ENCODE measurements around the gene INPP5D.

INPP5D gene

DNA sequence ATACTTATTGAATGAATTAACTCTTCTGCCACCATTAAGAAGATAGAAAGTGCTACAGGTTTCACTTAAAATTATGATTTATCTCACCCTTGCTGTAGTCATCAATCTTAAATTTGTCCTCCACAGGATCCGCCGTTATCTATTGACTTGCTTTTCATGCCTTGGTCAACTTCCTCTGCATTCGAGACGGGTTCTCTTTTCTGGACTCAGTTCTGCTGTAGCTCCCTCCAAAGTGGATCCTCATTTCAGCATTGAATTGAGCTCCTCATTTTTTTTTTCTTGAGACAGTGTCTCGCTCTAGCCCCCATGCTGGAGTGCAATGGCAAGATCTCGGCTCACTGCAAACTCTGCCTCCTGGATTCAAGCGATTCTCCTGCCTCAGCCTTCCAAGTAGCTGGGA is 27.6 kb downstream of the INPP5D start:
- H3K36me3 ChIP-seq (ENCODE audit: low read length): peaks cover 7% of the 10 kb centered on the region; the same call in 1 of the 2 replicates
- no peaks in the 10 kb centered on the region for H4K20me1 ChIP-seq (ENCODE audit: low read depth, low read length)
- no peaks in the 10 kb centered on the region for H3K9me2 ChIP-seq (replicated peaks; ENCODE audit: insufficient read depth, low read length)
- peaks cover 98% of the 10 kb centered on the region for H3K79me2 ChIP-seq (ENCODE audit: insufficient read depth, low read length)
- no peak for TF ChIP-seq EZH2phosphoT487 (conservative IDR thresholded peaks at IDR 0.05; ENCODE audit: low read length)
- TF ChIP-seq, protein P1, sequence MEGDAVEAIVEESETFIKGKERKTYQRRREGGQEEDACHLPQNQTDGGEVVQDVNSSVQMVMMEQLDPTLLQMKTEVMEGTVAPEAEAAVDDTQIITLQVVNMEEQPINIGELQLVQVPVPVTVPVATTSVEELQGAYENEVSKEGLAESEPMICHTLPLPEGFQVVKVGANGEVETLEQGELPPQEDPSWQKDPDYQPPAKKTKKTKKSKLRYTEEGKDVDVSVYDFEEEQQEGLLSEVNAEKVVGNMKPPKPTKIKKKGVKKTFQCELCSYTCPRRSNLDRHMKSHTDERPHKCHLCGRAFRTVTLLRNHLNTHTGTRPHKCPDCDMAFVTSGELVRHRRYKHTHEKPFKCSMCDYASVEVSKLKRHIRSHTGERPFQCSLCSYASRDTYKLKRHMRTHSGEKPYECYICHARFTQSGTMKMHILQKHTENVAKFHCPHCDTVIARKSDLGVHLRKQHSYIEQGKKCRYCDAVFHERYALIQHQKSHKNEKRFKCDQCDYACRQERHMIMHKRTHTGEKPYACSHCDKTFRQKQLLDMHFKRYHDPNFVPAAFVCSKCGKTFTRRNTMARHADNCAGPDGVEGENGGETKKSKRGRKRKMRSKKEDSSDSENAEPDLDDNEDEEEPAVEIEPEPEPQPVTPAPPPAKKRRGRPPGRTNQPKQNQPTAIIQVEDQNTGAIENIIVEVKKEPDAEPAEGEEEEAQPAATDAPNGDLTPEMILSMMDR (IDR thresholded peaks at IDR 0.05; ENCODE audit: insufficient read depth, low read length, poor library complexity, severe bottlenecking): no peak
- H3K27ac ChIP-seq (ENCODE audit: low read depth, low read length): peak overlapping the region; percentile 93; the same call in 1 of the 2 replicates
- no peak overlapping the region for H2AFZ ChIP-seq (ENCODE audit: low read depth, low read length, severe bottlenecking)
- no peak overlapping the region for H3K4me3 ChIP-seq (ENCODE audit: insufficient read depth, low read length, poor library complexity, severe bottlenecking)
- H3K27me3 ChIP-seq (ENCODE audit: low read length): no peaks in the 10 kb centered on the region
- peaks cover 36% of the 10 kb centered on the region for H3F3A ChIP-seq (ENCODE audit: insufficient read depth)
- H3K9me3 ChIP-seq (ENCODE audit: insufficient read depth, low read length): no peaks in the 10 kb centered on the region
- no peak overlapping the region for H3K4me2 ChIP-seq (ENCODE audit: low read depth, low read length, poor library complexity, severe bottlenecking)
- no peak overlapping the region for H3K9ac ChIP-seq (ENCODE audit: low read length)

DNA sequence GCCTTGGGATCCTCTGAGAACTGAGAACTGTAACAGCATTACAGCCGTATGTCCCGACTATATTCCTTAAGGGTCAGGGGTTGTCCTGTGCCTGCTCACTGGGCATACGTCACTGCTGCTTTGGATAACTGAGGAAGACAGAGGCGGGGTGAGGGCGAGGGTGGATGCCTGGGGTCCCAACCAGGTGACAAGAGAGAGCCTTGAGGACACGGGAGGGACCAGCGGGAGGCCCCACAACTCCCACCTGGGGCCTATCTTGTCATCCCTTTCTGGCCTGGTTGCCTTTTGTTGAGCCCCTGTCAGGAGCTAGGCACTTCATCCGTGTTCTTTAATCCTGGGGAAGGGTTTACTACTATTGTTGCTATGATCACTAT is 28.8 kb downstream of the INPP5D start:
- H3K9me2 ChIP-seq (replicated peaks; ENCODE audit: insufficient read depth, low read length): no peaks in the 10 kb centered on the region
- H3K27me3 ChIP-seq (ENCODE audit: low read length): no peaks in the 10 kb centered on the region
- no peaks in the 10 kb centered on the region for H3K9me3 ChIP-seq (ENCODE audit: insufficient read depth, low read length)
- H3K9ac ChIP-seq (ENCODE audit: low read length): no peak overlapping the region
- H3K4me2 ChIP-seq (ENCODE audit: low read depth, low read length, poor library complexity, severe bottlenecking): no peak overlapping the region
- no peak overlapping the region for H3K27ac ChIP-seq (ENCODE audit: low read depth, low read length)
- H3F3A ChIP-seq (ENCODE audit: insufficient read depth): peaks cover 33% of the 10 kb centered on the region
- no peak overlapping the region for H3K4me3 ChIP-seq (ENCODE audit: insufficient read depth, low read length, poor library complexity, severe bottlenecking)
- no peak overlapping the region for H2AFZ ChIP-seq (ENCODE audit: low read depth, low read length, severe bottlenecking)
- peaks cover 97% of the 10 kb centered on the region for H3K79me2 ChIP-seq (ENCODE audit: insufficient read depth, low read length)
- TF ChIP-seq, protein P1 (IDR thresholded peaks at IDR 0.05; ENCODE audit: insufficient read depth, low read length, poor library complexity, severe bottlenecking): no peak
- no peak for TF ChIP-seq EZH2phosphoT487 (conservative IDR thresholded peaks at IDR 0.05; ENCODE audit: low read length)
- no peaks in the 10 kb centered on the region for H4K20me1 ChIP-seq (ENCODE audit: low read depth, low read length)
- peaks cover 7% of the 10 kb centered on the region; the same call in 1 of the 2 replicates for H3K36me3 ChIP-seq (ENCODE audit: low read length)

DNA sequence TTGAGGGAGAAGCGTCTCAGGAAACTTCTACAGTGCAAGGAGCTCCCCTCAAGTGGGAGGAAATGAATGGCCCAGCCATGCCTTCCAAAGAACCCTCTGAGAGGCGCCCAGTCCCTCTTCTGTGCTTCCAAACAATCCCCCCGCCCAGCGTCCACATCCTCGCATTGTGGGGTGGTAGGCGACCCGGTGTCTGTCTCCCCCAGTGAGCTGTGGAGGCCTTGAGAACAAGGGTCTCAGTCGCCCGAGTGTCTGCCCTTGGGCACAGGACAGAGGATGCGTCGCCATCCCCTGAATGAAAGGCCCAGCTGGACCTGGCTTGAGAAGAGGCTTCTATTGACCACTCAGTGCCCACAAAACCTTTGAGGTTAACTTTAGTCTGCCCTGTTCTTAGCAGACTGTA is 29.7 kb downstream of the INPP5D start:
- H3K9ac ChIP-seq (ENCODE audit: low read length): no peak overlapping the region
- no peak overlapping the region for H3K27ac ChIP-seq (ENCODE audit: low read depth, low read length)
- no peak overlapping the region for H3K4me3 ChIP-seq (ENCODE audit: insufficient read depth, low read length, poor library complexity, severe bottlenecking)
- H3K9me3 ChIP-seq (ENCODE audit: insufficient read depth, low read length): no peaks in the 10 kb centered on the region
- peaks cover 7% of the 10 kb centered on the region; the same call in 1 of the 2 replicates for H3K36me3 ChIP-seq (ENCODE audit: low read length)
- H3K9me2 ChIP-seq (replicated peaks; ENCODE audit: insufficient read depth, low read length): no peaks in the 10 kb centered on the region
- no peaks in the 10 kb centered on the region for H3K27me3 ChIP-seq (ENCODE audit: low read length)
- peaks cover 96% of the 10 kb centered on the region for H3K79me2 ChIP-seq (ENCODE audit: insufficient read depth, low read length)
- H4K20me1 ChIP-seq (ENCODE audit: low read depth, low read length): no peaks in the 10 kb centered on the region
- no peak overlapping the region for H2AFZ ChIP-seq (ENCODE audit: low read depth, low read length, severe bottlenecking)
- TF ChIP-seq, protein P1 (IDR thresholded peaks at IDR 0.05; ENCODE audit: insufficient read depth, low read length, poor library complexity, severe bottlenecking): no peak
- no peak for TF ChIP-seq EZH2phosphoT487 (conservative IDR thresholded peaks at IDR 0.05; ENCODE audit: low read length)
- H3F3A ChIP-seq (ENCODE audit: insufficient read depth): peaks cover 29% of the 10 kb centered on the region
- no peak overlapping the region for H3K4me2 ChIP-seq (ENCODE audit: low read depth, low read length, poor library complexity, severe bottlenecking)

All from SU-DHL-6 (cell line).